K562 (cell line): ENCODE results near the gene SIRT4. TPM values are rescaled to one million over a fixed set of nuclear protein-coding genes. Genes with fewer than 3 reads are reported as not detected.

Experiments used
- ATAC-seq: fragments of 200-7000 bp; cut with Tn5 transposase; 3 replicates; pipeline ENCODE4 v1.9.1; 2020; ENCODE audit warnings: moderate library complexity
- BruUV-seq: library from RNA; stranded (reverse); fragments of 400-500 nt; replicated peaks from 2 replicates; lab custom pipeline; 2021; lab: Mats Ljungman, UMichigan
- CTCF ChIA-PET: fragments of 300-600 bp; formaldehyde crosslinking; extraction: SDS; loops from one replicate; lab custom pipeline; 2021; ENCODE audit warnings: low intra/inter-chr PET ratio; lab: Yijun Ruan, JAX
- POLR2A ChIA-PET: fragments of 300-600, 350-650 bp; sonication (Branson Sonifier 250); formaldehyde crosslinking; extraction: SDS; loops from one replicate; lab custom pipeline; 2021; ENCODE audit warnings: antibody characterized with exemption, inconsistent platforms; lab: Yijun Ruan, JAX
- DNase-seq, 4 experiments: peaks; one replicate each; pipeline versions ENCODE4 v3.0.0 to v3.0.0-alpha.2; 2011 to 2018; ENCODE audit warnings: low spot score in 3 of 4, mixed read lengths in 3 of 4; ENCODE audit errors: extremely low read depth in 1 of 4
- FAIRE-seq: peaks from 2 replicates; lab custom pipeline; 2011; peaks lifted over from hg19 to GRCh38; lab: Jason Lieb, UNC
- H2AFZ ChIP-seq: 2 replicates; pipeline ENCODE4 v1.6.0; 2011; ENCODE audit warnings: low read depth, low read length, control low read depth, inconsistent platforms
- H3K27ac ChIP-seq: fragments of 200-600 bp; 3 replicates; pipeline ENCODE4 v1.8.0; 2011; ENCODE audit warnings: low read depth, mild to moderate bottlenecking, control low read depth, inconsistent platforms, low read length, moderate library complexity, mixed read lengths; ENCODE audit errors: extremely low read depth
- H3K27me3 ChIP-seq, 2 experiments: fragments of 300-600 bp in 1 of 2; 2 replicates in 1 of 2; 3 replicates in 1 of 2; pipeline versions ENCODE4 v1.6.0 to v1.8.0; 2011; ENCODE audit warnings: inconsistent platforms in 2 of 2, low read length in 2 of 2, mild to moderate bottlenecking in 1 of 2, mixed read lengths in 1 of 2, moderate library complexity in 1 of 2; ENCODE audit not compliant: control insufficient read depth in 2 of 2, insufficient read depth in 2 of 2
- H3K36me3 ChIP-seq: fragments of 300-600 bp; 3 replicates; pipeline ENCODE4 v1.8.0; 2011; ENCODE audit warnings: mild to moderate bottlenecking, low read length, inconsistent platforms; ENCODE audit not compliant: control insufficient read depth, insufficient read depth
- H3K4me1 ChIP-seq, 2 experiments: fragments of 200-600 bp in 1 of 2; replicated peaks in 1 of 2; 2 replicates in 1 of 2; 3 replicates in 1 of 2; pipeline versions ENCODE4 v1.5.1 to v1.8.0; 2011; ENCODE audit warnings: inconsistent platforms in 2 of 2, low read length in 2 of 2, mild to moderate bottlenecking in 1 of 2, mixed read lengths in 1 of 2, moderate library complexity in 1 of 2; ENCODE audit not compliant: control insufficient read depth in 2 of 2, insufficient read depth in 2 of 2
- H3K4me2 ChIP-seq: 2 replicates; pipeline ENCODE4 v1.6.1; 2011; ENCODE audit warnings: low read length, control low read depth, inconsistent platforms, mixed read lengths; ENCODE audit not compliant: insufficient read depth
- H3K4me3 ChIP-seq: fragments of 200-600 bp; sonication (generic), shearing (Covaris generic); 2 replicates; pipeline ENCODE4 v1.5.1; 2016; ENCODE audit warnings: control low read depth, inconsistent platforms
- H3K79me2 ChIP-seq: fragments of 200-600 bp; 3 replicates; pipeline ENCODE4 v1.8.0; 2011; ENCODE audit warnings: low read length, inconsistent platforms; ENCODE audit not compliant: control insufficient read depth, insufficient read depth
- H3K9ac ChIP-seq, 2 experiments: 2 replicates each; pipeline versions ENCODE4 v1.6.0 to v1.6.1; 2011; ENCODE audit warnings: low read depth in 2 of 2, low read length in 2 of 2, control low read depth in 1 of 2, inconsistent platforms in 1 of 2, mild to moderate bottlenecking in 1 of 2, mixed read lengths in 1 of 2; ENCODE audit not compliant: insufficient read depth in 1 of 2
- H3K9me1 ChIP-seq: one replicate; pipeline ENCODE4 v1.6.0; 2011; ENCODE audit warnings: inconsistent platforms, mild to moderate bottlenecking, low read length, moderate library complexity; ENCODE audit not compliant: control insufficient read depth, insufficient read depth
- H3K9me3 ChIP-seq: replicated peaks from 2 replicates; pipeline ENCODE4 v1.5.1; 2011; ENCODE audit warnings: low read depth, low read length, inconsistent platforms; ENCODE audit not compliant: control insufficient read depth, insufficient read depth
- H4K20me1 ChIP-seq: replicated peaks from 2 replicates; pipeline ENCODE4 v1.6.1; 2011; ENCODE audit warnings: low read length, inconsistent platforms, mixed read lengths; ENCODE audit not compliant: control insufficient read depth, insufficient read depth
- ATF6 ChIP-seq: sonication (generic); formaldehyde crosslinking; IDR thresholded peaks from 2 replicates; pipeline ENCODE4 v1.4.0; 2020; ENCODE audit warnings: mild to moderate bottlenecking, missing genetic modification reagents
- BCL6 ChIP-seq: fragments of 250-450 bp; sonication (Bioruptor Pico); IDR thresholded peaks from 2 replicates; pipeline ENCODE4 v1.4.0; 2020
- GATA2 ChIP-seq: sonication (generic); formaldehyde crosslinking; IDR thresholded peaks from 2 replicates; pipeline ENCODE4 v1.4.0; 2020; ENCODE audit warnings: mild to moderate bottlenecking, missing genetic modification reagents
- HSF4 ChIP-seq: fragments of 250-450 bp; sonication (Bioruptor Pico); IDR thresholded peaks from 2 replicates; pipeline ENCODE4 v2.1.2; 2022; ENCODE audit warnings: mild to moderate bottlenecking, moderate library complexity, borderline replicate concordance
- ILF3 ChIP-seq: fragments of 450-650 bp; IDR thresholded peaks from 2 replicates; pipeline ENCODE4 v1.6.1; 2018; ENCODE audit warnings: antibody characterized with exemption, mild to moderate bottlenecking, moderate library complexity, borderline replicate concordance
- NFE2L1 ChIP-seq: fragments of 450-650 bp; IDR thresholded peaks from 2 replicates; pipeline ENCODE4 v1.6.1; 2016; ENCODE audit warnings: missing genetic modification characterization, low read depth, mild to moderate bottlenecking, missing compliant biosample characterization, moderate library complexity, borderline replicate concordance
- PBX2 ChIP-seq, 2 experiments: IDR thresholded peaks in 1 of 2; conservative IDR thresholded peaks in 1 of 2; 2 replicates each; pipeline ENCODE4 v1.6.1; 2016; ENCODE audit warnings: low read depth in 2 of 2, mild to moderate bottlenecking in 1 of 2, missing compliant biosample characterization in 1 of 2, missing genetic modification characterization in 1 of 2, moderate library complexity in 1 of 2
- PREB ChIP-seq: sonication (generic); formaldehyde crosslinking; IDR thresholded peaks from 2 replicates; pipeline ENCODE4 v1.8.1; 2023; ENCODE audit warnings: mild to moderate bottlenecking, missing genetic modification reagents
- SMAD2 ChIP-seq: fragments of 150-350 bp; IDR thresholded peaks from 2 replicates; pipeline ENCODE4 v1.6.1; 2014; ENCODE audit warnings: low read depth, mild to moderate bottlenecking, low read length
- SMARCA5 ChIP-seq: fragments of 450-650 bp; IDR thresholded peaks from 2 replicates; pipeline ENCODE4 v1.6.1; 2016
- ZNF197 ChIP-seq: fragments of 200-800 bp; sonication (Bioruptor generic); IDR thresholded peaks from 2 replicates; pipeline ENCODE4 v1.6.1; 2016; ENCODE audit warnings: low read depth, missing genetic modification characterization, missing compliant biosample characterization
- ZNF347 ChIP-seq: fragments of 450-650 bp; formaldehyde crosslinking; IDR thresholded peaks from 2 replicates; pipeline ENCODE4 v1.4.0; 2020; ENCODE audit warnings: low read depth, mild to moderate bottlenecking, moderate library complexity
- ZNF668 ChIP-seq: fragments of 250-450 bp; sonication (Bioruptor Pico); IDR thresholded peaks from 2 replicates; pipeline ENCODE4 v1.8.0; 2022; ENCODE audit warnings: mild to moderate bottlenecking, inconsistent platforms
- ZNF75A ChIP-seq: fragments of 450-650 bp; formaldehyde crosslinking; IDR thresholded peaks from 2 replicates; pipeline ENCODE4 v1.4.0; 2020; ENCODE audit warnings: mild to moderate bottlenecking
- WGBS: fragments of 100-300 bp; shearing (Covaris generic); methylation state at CpG from one replicate; pipeline ENCODE4 v1.1.6; 2016; ENCODE audit warnings: low coverage, mixed read lengths; ENCODE audit not compliant: insufficient coverage; ENCODE audit errors: missing lambda C conversion rate; 5-methylcytosine and 5-hydroxymethylcytosine counted together
- in situ Hi-C: fragments of 300-500 bp; cut with MboI; formaldehyde crosslinking; loops from 4 replicates; pipeline ENCODE4 v1.15.0; 2018; ENCODE audit warnings: inconsistent platforms, mixed read lengths
- intact Hi-C: fragments of 100-400 bp; cut with micrococcal nuclease; formaldehyde crosslinking; loops from 2 replicates; pipeline ENCODE4 v1.14.2; 2022
- polyA plus RNA-seq, 8 experiments: library from polyadenylated mRNA; depleted of rRNA in 4 of 8; stranded (reverse) in 5 of 8; unstranded in 3 of 8; fragments of >200 nt; fragmentation: Nextera tagmentation in 2 of 8; fragmentation: Illumina TruSeq in 1 of 8; extraction: Ambion mirVana in 2 of 8; extraction: Trizol in 1 of 8; gene quantifications; 2 replicates each; pipeline versions ENCODE4 v1.2.1 to v1.2.3, GENCODE V29; 2011 to 2014; ENCODE audit warnings: inconsistent platforms in 1 of 8, missing spikeins in 1 of 8
- total RNA-seq, 7 experiments: library from RNA; depleted of rRNA in 6 of 7; stranded (reverse); fragments of >200 nt in 6 of 7; fragmentation: Illumina TruSeq in 2 of 7; extraction: Trizol in 2 of 7; gene quantifications; 2 replicates each; pipeline versions ENCODE4 v1.2.1 to v1.2.3, GENCODE V29; 2011 to 2021; ENCODE audit warnings: low replicate concordance in 1 of 7
- TF ChIP-seq, protein P1 (sequence below): fragments of 450-650 bp; IDR thresholded peaks from 2 replicates; pipeline ENCODE4 v1.6.1; 2016; ENCODE audit warnings: missing biosample characterization, missing genetic modification characterization

The SIRT4 gene
- total and polyA plus RNA-seq, 9 of the 15 experiments (the other 6 are each of a cell fraction or from before 2014, with no cell fraction given) = 0.86 to 5.2 (median 2.4) TPM

DNA sequence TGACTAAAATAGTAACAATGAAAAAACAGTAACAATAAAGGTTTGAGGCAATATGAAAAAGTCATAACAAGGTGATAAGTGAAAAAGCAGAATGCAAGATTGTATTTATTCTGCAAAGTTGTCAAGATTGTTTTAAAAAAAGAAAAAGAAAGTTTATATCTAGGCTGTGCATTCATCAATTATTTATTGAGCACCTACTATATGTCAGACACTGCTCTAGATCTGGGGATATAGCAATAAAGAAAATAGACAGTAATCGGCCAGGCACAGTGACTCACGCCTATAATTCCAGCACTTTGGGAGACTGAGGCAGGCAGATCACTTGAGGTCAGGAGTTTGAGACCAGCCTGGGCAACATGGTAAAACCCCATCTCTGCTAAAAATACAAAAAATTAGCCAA is 21.7 kb downstream of the SIRT4 start:
- ATAC-seq = no peak

More for the DNA sequence above, 21.7 kb downstream of the SIRT4 start:
- H3K4me1 ChIP-seq = peaks cover 0 to 5% of the 10 kb centered on the region in 2 experiments; a peak in 3 of 5 replicates
- ChIA-PET POLR2A (interaction anchor here (2.6 kb wide), 1 partner anchor 32 kb away, joined by 16 read pairs; the partner anchor contains the start of genes RNU4-1 and RNU4-2), CTCF (interaction anchor here (0.7 kb wide), 1 partner anchor 227 kb away, joined by 3 read pairs; no protein-coding TSS in a partner anchor)
- in situ Hi-C loops = loop anchor here (10.0 kb wide), 1 partner anchor 111 kb away; the partner anchor contains the start of gene COX6A1
- no peaks in the 10 kb centered on the region for H3K36me3 ChIP-seq
- FAIRE-seq = no peak
- H3K9me3 ChIP-seq = no peaks in the 10 kb centered on the region
- no peak for DNase-seq
- 27% methylated on average over 2 of the region's 2 CpGs for WGBS
- H3K9ac ChIP-seq = no peak overlapping the region
- BruUV-seq = no TSS peak
- H3K27ac ChIP-seq = no peak overlapping the region
- no peaks in the 10 kb centered on the region for H3K79me2 ChIP-seq
- no peak overlapping the region for H3K4me3 ChIP-seq
- H3K4me2 ChIP-seq = no peak overlapping the region
- TF ChIP-seq ILF3 (no peak), ZNF75A (CRISPR knock-in tag) (no peak), PREB (CRISPR knock-in tag) (no peak), SMARCA5 (no peak), ZNF197 (CRISPR knock-in tag) (no peak), SMAD2 (no peak), GATA2 (CRISPR knock-in tag) (no peak), HSF4 (CRISPR knock-in tag) (no peak), ZNF347 (no peak), NFE2L1 (tag) (no peak), BCL6 (no peak), ZNF668 (CRISPR knock-in tag) (no peak), ATF6 (CRISPR knock-in tag) (no peak), PBX2 (CRISPR knock-in tag; IDR thresholded peaks at IDR 0.05; ENCODE audit: low read depth) (no peak), PBX2 (tag; conservative IDR thresholded peaks at IDR 0.05; ENCODE audit: low read depth) (no peak)
- TF ChIP-seq, protein P1, sequence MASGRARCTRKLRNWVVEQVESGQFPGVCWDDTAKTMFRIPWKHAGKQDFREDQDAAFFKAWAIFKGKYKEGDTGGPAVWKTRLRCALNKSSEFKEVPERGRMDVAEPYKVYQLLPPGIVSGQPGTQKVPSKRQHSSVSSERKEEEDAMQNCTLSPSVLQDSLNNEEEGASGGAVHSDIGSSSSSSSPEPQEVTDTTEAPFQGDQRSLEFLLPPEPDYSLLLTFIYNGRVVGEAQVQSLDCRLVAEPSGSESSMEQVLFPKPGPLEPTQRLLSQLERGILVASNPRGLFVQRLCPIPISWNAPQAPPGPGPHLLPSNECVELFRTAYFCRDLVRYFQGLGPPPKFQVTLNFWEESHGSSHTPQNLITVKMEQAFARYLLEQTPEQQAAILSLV (tag) = no peak
- no peak overlapping the region for H2AFZ ChIP-seq
- H3K9me1 ChIP-seq = no peaks in the 10 kb centered on the region
- intact Hi-C loops = loop anchor here (2.0 to 10.0 kb wide), 2 partner anchors 33 to 321 kb away; partner anchors contain the start of gene CABP1
- H3K27me3 ChIP-seq = peaks cover 7 to 10% of the 10 kb centered on the region in 2 experiments; a peak in 3 of 5 replicates
- peaks cover 5% of the 10 kb centered on the region; the same call in 1 of the 2 replicates for H4K20me1 ChIP-seq
